HepG2 (cell line): ENCODE data around the gene RARA. TPM values are rescaled to one million over a fixed set of nuclear protein-coding genes. Genes with fewer than 3 reads are reported as not detected.

Source experiments
- AHDC1 ChIP-seq: sonication (generic); formaldehyde crosslinking; IDR thresholded peaks from 2 replicates; pipeline ENCODE4 v1.5.1; 2020; ENCODE audit warnings: mild to moderate bottlenecking, missing genetic modification reagents, borderline replicate concordance
- ATRX ChIP-seq: sonication (generic); formaldehyde crosslinking; IDR thresholded peaks from 2 replicates; pipeline ENCODE4 v1.4.0; 2020; ENCODE audit warnings: missing genetic modification reagents, borderline replicate concordance
- GPN1 ChIP-seq: sonication (generic); formaldehyde crosslinking; IDR thresholded peaks from 2 replicates; pipeline ENCODE4 v1.5.1; 2020; ENCODE audit warnings: missing genetic modification reagents, borderline replicate concordance
- HDAC6 ChIP-seq: fragments of 200-600 bp; sonication (generic); IDR thresholded peaks from 2 replicates; pipeline ENCODE4 v1.7.0; 2017; ENCODE audit warnings: mild to moderate bottlenecking, antibody characterized with exemption, low read length, low read depth
- HNF4G ChIP-seq, 2 experiments: sonication (generic) in 1 of 2; formaldehyde crosslinking in 1 of 2; IDR thresholded peaks; 2 replicates each; pipeline versions ENCODE4 v1.4.0 to v1.6.1; 2011 to 2020; ENCODE audit warnings: borderline replicate concordance in 2 of 2, low read depth in 2 of 2, mild to moderate bottlenecking in 2 of 2, low read length in 1 of 2, missing genetic modification reagents in 1 of 2, moderate library complexity in 1 of 2
- KDM6A ChIP-seq: IDR thresholded peaks from 2 replicates; pipeline ENCODE4 v1.6.1; 2016; ENCODE audit warnings: low read depth
- KLF9 ChIP-seq: IDR thresholded peaks from 2 replicates; pipeline ENCODE4 v1.6.1; 2016; ENCODE audit warnings: low read depth
- MTA1 ChIP-seq: sonication (generic); formaldehyde crosslinking; IDR thresholded peaks from 2 replicates; pipeline ENCODE4 v1.4.0; 2020; ENCODE audit warnings: missing genetic modification reagents, mild to moderate bottlenecking, borderline replicate concordance
- NR0B2 ChIP-seq: sonication (generic); formaldehyde crosslinking; IDR thresholded peaks from 2 replicates; pipeline ENCODE4 v1.4.0; 2020; ENCODE audit warnings: mild to moderate bottlenecking, missing genetic modification reagents
- THAP11 ChIP-seq: IDR thresholded peaks from 2 replicates; pipeline ENCODE4 v1.6.1; 2016; ENCODE audit warnings: missing biosample characterization, missing genetic modification reagents
- YY1 ChIP-seq: IDR thresholded peaks from 2 replicates; pipeline ENCODE4 v1.6.1; 2011; ENCODE audit warnings: low read length, low read depth, moderate library complexity, mild to moderate bottlenecking; ENCODE audit not compliant: insufficient read depth, insufficient replicate concordance
- ZBTB10 ChIP-seq: sonication (generic); formaldehyde crosslinking; IDR thresholded peaks from 2 replicates; pipeline ENCODE4 v1.4.0; 2020; ENCODE audit warnings: missing genetic modification reagents, borderline replicate concordance
- ZNF225 ChIP-seq: sonication (generic); formaldehyde crosslinking; IDR thresholded peaks from 2 replicates; pipeline ENCODE4 v1.4.0; 2020; ENCODE audit warnings: mild to moderate bottlenecking, missing genetic modification reagents
- ZNF253 ChIP-seq: sonication (generic); formaldehyde crosslinking; IDR thresholded peaks from 2 replicates; pipeline ENCODE4 v1.8.0; 2022; ENCODE audit warnings: mild to moderate bottlenecking, missing genetic modification reagents, borderline replicate concordance
- ZNF362 ChIP-seq: sonication (generic); formaldehyde crosslinking; IDR thresholded peaks from 2 replicates; pipeline ENCODE4 v1.4.0; 2020; ENCODE audit warnings: missing genetic modification reagents, mild to moderate bottlenecking, borderline replicate concordance
- ZNF704 ChIP-seq: sonication (generic); formaldehyde crosslinking; IDR thresholded peaks from 2 replicates; pipeline ENCODE4 v1.8.1; 2023; ENCODE audit warnings: mild to moderate bottlenecking, inconsistent platforms, moderate library complexity, missing genetic modification reagents, borderline replicate concordance
- ZNF878 ChIP-seq: sonication (generic); formaldehyde crosslinking; IDR thresholded peaks from 2 replicates; pipeline ENCODE4 v1.8.1; 2023; ENCODE audit warnings: mild to moderate bottlenecking, missing genetic modification reagents, moderate library complexity
- polyA plus RNA-seq, 8 experiments: library from polyadenylated mRNA; depleted of rRNA in 3 of 8; stranded (reverse) in 7 of 8; unstranded in 1 of 8; fragments of >200 nt; fragmentation: Illumina TruSeq in 4 of 8; extraction: Trizol in 4 of 8; gene quantifications; 2 replicates each; pipeline versions ENCODE4 v1.2.1 to v1.2.3, GENCODE V29; 2011 to 2016; ENCODE audit warnings: low read depth in 4 of 8, missing spikeins in 1 of 8, mixed read lengths in 1 of 8; ENCODE audit not compliant: insufficient read depth in 1 of 8
- total RNA-seq, 5 experiments: library from RNA; depleted of rRNA; stranded (reverse); fragments of >200 nt; fragmentation: Illumina TruSeq; extraction: Trizol; gene quantifications; 2 replicates each; pipeline ENCODE4 v1.2.3, GENCODE V29; 2016; ENCODE audit warnings: low read depth in 1 of 5

Gene RARA
- total and polyA plus RNA-seq, 2 of the 13 experiments (the other 11 are each of a cell fraction or from before 2014, with no cell fraction given): 6.4 to 8.6 TPM

GRCh38 chr17:40362696-40363110, 53.7 kb downstream of the RARA start (continued):
- TF ChIP-seq AHDC1 (CRISPR knock-in tag) (no peak), ATRX (CRISPR knock-in tag) (no peak), ZNF704 (CRISPR knock-in tag) (peak; percentile 89; the same call in 1 of the 2 replicates), ZNF362 (CRISPR knock-in tag) (no peak), HDAC6 (no peak), NR0B2 (peak; percentile 93; the same call in 1 of the 2 replicates), HNF4G (IDR thresholded peaks at IDR 0.05; ENCODE audit: borderline replicate concordance, low read depth, low read length) (no peak), HNF4G (CRISPR knock-in tag; IDR thresholded peaks at IDR 0.05; ENCODE audit: borderline replicate concordance, low read depth) (peak; percentile 55; the same call in 1 of the 2 replicates), YY1 (peak; percentile 76), ZNF878 (CRISPR knock-in tag) (no peak; the same call in 1 of the 2 replicates), ZNF253 (CRISPR knock-in tag) (no peak), ZBTB10 (CRISPR knock-in tag) (no peak), KDM6A (CRISPR knock-in tag) (no peak), KLF9 (0 out of 2 replicates have a peak, but pooled peaks have one; percentile 87), ZNF225 (CRISPR knock-in tag) (no peak), GPN1 (CRISPR knock-in tag) (no peak), MTA1 (peak; percentile 85; the same call in 1 of the 2 replicates), THAP11 (CRISPR knock-in tag) (peak; percentile 89)
